Activated CD8-positive, alpha-beta T cell treated with anti-CD3 and anti-CD28 coated beads, Interleukin-2, amount 10 ng/mL, durations not matched to agents 7 days and 5 days (primary cell): ENCODE results near the gene TNPO2. TPM values are rescaled to one million over a fixed set of nuclear protein-coding genes. Genes with fewer than 3 reads are reported as not detected.

Experiments used
- ATAC-seq: fragments of 150-1000 bp; cut with Tn5 transposase; one replicate; pipeline ENCODE4 v1.10.0; 2021; ENCODE audit warnings: moderate library complexity
- CTCF ChIA-PET: fragments of 350-600 bp; sonication (Branson Sonifier 250); formaldehyde crosslinking; loops from one replicate; lab custom pipeline; 2021; ENCODE audit warnings: antibody characterized with exemption; lab: Charles Lee
- POLR2A ChIA-PET: fragments of 350-600 bp; sonication (Branson Sonifier 250); formaldehyde crosslinking; loops from one replicate; lab custom pipeline; 2021; ENCODE audit warnings: antibody characterized with exemption; lab: Charles Lee
- DNase-seq: peaks from one replicate; pipeline ENCODE4 v3.0.0-alpha.2; 2020
- H3K27ac Mint-ChIP-seq: one replicate; pipeline ENCODE4 v1.8.0; 2021; ENCODE audit warnings: mild to moderate bottlenecking, mixed read lengths
- H3K27me3 Mint-ChIP-seq: one replicate; pipeline ENCODE4 v1.8.0; 2021; ENCODE audit warnings: low read depth, mixed read lengths
- H3K36me3 Mint-ChIP-seq: one replicate; pipeline ENCODE4 v1.8.0; 2021; ENCODE audit warnings: low read depth, mixed read lengths
- H3K4me1 Mint-ChIP-seq: one replicate; pipeline ENCODE4 v1.8.0; 2021; ENCODE audit warnings: low read depth, mixed read lengths
- H3K4me3 Mint-ChIP-seq: one replicate; pipeline ENCODE4 v1.8.0; 2021; ENCODE audit warnings: mild to moderate bottlenecking, mixed read lengths
- H3K9me3 Mint-ChIP-seq: one replicate; pipeline ENCODE4 v1.8.0; 2022; ENCODE audit warnings: mixed read lengths; ENCODE audit not compliant: insufficient read depth
- total RNA-seq, 2 experiments: library from RNA; stranded (reverse); gene quantifications; one replicate each; pipeline ENCODE4 v1.2.3, GENCODE V29; 2021

TNPO2 gene
- total RNA-seq, 2 experiments from 2014 or later = 84.3 to 93.1 TPM

- Mint-ChIP-seq H3K27me3 (no peaks in the 10 kb centered on the region), H3K4me3 (no peak overlapping the region), H3K9me3 (no peaks in the 10 kb centered on the region), H3K36me3 (peaks cover 55% of the 10 kb centered on the region), H3K4me1 (peaks cover 28% of the 10 kb centered on the region), H3K27ac (peak overlapping the region; percentile 27)
- ATAC-seq (peak; percentile 56), DNase-seq (peak; percentile 92)
- ChIA-PET POLR2A (interaction anchor here (1.0 to 1.5 kb wide), 2 partner anchors 9 to 19 kb away, joined by 3 to 4 read pairs; no protein-coding TSS in a partner anchor), CTCF (interaction anchor here (0.7 to 2.7 kb wide), 13 partner anchors 17 to 171 kb away, joined by 3 to 10 read pairs (median 4); partner anchors contain the start of genes FBXW9 and TRIR)
These were observed 47.3 kb downstream of the TNPO2 start for GRCh38 chr19:12676384-12676792.

GRCh38 chr19:12675940-12676339 is 47.8 kb downstream of the TNPO2 start:
- Mint-ChIP-seq H3K36me3 (peaks cover 52% of the 10 kb centered on the region), H3K4me3 (no peak overlapping the region), H3K27me3 (no peaks in the 10 kb centered on the region), H3K27ac (no peak overlapping the region), H3K9me3 (no peaks in the 10 kb centered on the region), H3K4me1 (peaks cover 25% of the 10 kb centered on the region)
- CTCF ChIA-PET = interaction anchor here (0.7 to 2.7 kb wide), 9 partner anchors 17 to 172 kb away, joined by 3 to 10 read pairs (median 5); partner anchors contain the start of gene TRIR
- no peak for ATAC-seq
- POLR2A ChIA-PET = interaction anchor here (1.0 kb wide), 1 partner anchor 19 kb away, joined by 3 read pairs; no protein-coding TSS in a partner anchor
- DNase-seq = no peak

- no peak overlapping the region for H3K27ac Mint-ChIP-seq
- H3K4me3 Mint-ChIP-seq = no peak overlapping the region
- H3K27me3 Mint-ChIP-seq = no peaks in the 10 kb centered on the region
- no peaks in the 10 kb centered on the region for H3K9me3 Mint-ChIP-seq
- ChIA-PET CTCF (interaction anchor here (2.1 kb wide), 1 partner anchor 82 kb away, joined by 5 read pairs; no protein-coding TSS in a partner anchor), POLR2A (no interaction called here)
- peaks cover 29% of the 10 kb centered on the region for H3K4me1 Mint-ChIP-seq
- peaks cover 52% of the 10 kb centered on the region for H3K36me3 Mint-ChIP-seq
- ATAC-seq = no peak
- no peak for DNase-seq
These were observed 48.3 kb downstream of the TNPO2 start for GRCh38 chr19:12675399-12675798.

- Mint-ChIP-seq H3K4me3 (no peak overlapping the region), H3K27me3 (no peaks in the 10 kb centered on the region), H3K27ac (no peak overlapping the region), H3K9me3 (no peaks in the 10 kb centered on the region), H3K4me1 (peaks cover 34% of the 10 kb centered on the region), H3K36me3 (peaks cover 47% of the 10 kb centered on the region)
- no peak for DNase-seq
- ChIA-PET CTCF (interaction anchor here (1.2 to 2.3 kb wide), 10 partner anchors 9 to 177 kb away, joined by 3 to 13 read pairs (median 6); partner anchors contain the start of genes DHPS, FBXW9, ZNF490 and ZNF791), POLR2A (interaction anchor here (1.6 kb wide), 1 partner anchor 109 kb away, joined by 4 read pairs; no protein-coding TSS in a partner anchor)
- no peak for ATAC-seq
These were observed 51.0 kb downstream of the TNPO2 start for GRCh38 chr19:12672744-12673143.

GRCh38 chr19:12670159-12670928 is 53.4 kb downstream of the TNPO2 start:
- Mint-ChIP-seq H3K4me3 (peak overlapping the region; percentile 86), H3K27me3 (no peaks in the 10 kb centered on the region), H3K9me3 (no peaks in the 10 kb centered on the region), H3K27ac (peak overlapping the region; percentile 100), H3K36me3 (peaks cover 32% of the 10 kb centered on the region), H3K4me1 (peaks cover 38% of the 10 kb centered on the region)
- ChIA-PET POLR2A (interaction anchor here (0.6 to 1.9 kb wide), 5 partner anchors 10 to 204 kb away, joined by 3 to 14 read pairs (median 4); partner anchors contain the start of gene DHPS), CTCF (interaction anchor here (1.0 to 1.8 kb wide), 3 partner anchors 107 to 177 kb away, joined by 3 to 4 read pairs (median 3); no protein-coding TSS in a partner anchor)
- DNase-seq (no peak), ATAC-seq (no peak)

- peaks cover 46% of the 10 kb centered on the region for H3K4me1 Mint-ChIP-seq
- H3K27me3 Mint-ChIP-seq = no peaks in the 10 kb centered on the region
- POLR2A ChIA-PET = interaction anchor here (0.6 to 1.9 kb wide), 7 partner anchors 9 to 204 kb away, joined by 3 to 14 read pairs (median 4); partner anchors contain the start of genes DHPS and GET3
- DNase-seq (peak; percentile 82), ATAC-seq (peak; percentile 36)
- H3K36me3 Mint-ChIP-seq = peaks cover 36% of the 10 kb centered on the region
- peak overlapping the region; percentile 100 for H3K27ac Mint-ChIP-seq
- H3K9me3 Mint-ChIP-seq = no peaks in the 10 kb centered on the region
- peak overlapping the region; percentile 86 for H3K4me3 Mint-ChIP-seq
- CTCF ChIA-PET = interaction anchor here (0.7 to 1.8 kb wide), 7 partner anchors 9 to 578 kb away, joined by 3 to 6 read pairs (median 4); no protein-coding TSS in a partner anchor
These were observed 54.2 kb downstream of the TNPO2 start for GRCh38 chr19:12669270-12670158.

- ChIA-PET CTCF (interaction anchor here (0.7 to 1.8 kb wide), 5 partner anchors 9 to 578 kb away, joined by 3 to 6 read pairs (median 4); no protein-coding TSS in a partner anchor), POLR2A (interaction anchor here (0.6 to 1.9 kb wide), 6 partner anchors 9 to 506 kb away, joined by 3 to 14 read pairs (median 4); partner anchors contain the start of genes DHPS, GET3 and ZNF136)
- peak overlapping the region; percentile 86 for H3K4me3 Mint-ChIP-seq
- DNase-seq (peak; percentile 74), ATAC-seq (peak; percentile 24)
- peak overlapping the region; percentile 100 for H3K27ac Mint-ChIP-seq
- H3K9me3 Mint-ChIP-seq = no peaks in the 10 kb centered on the region
- no peaks in the 10 kb centered on the region for H3K27me3 Mint-ChIP-seq
- peaks cover 36% of the 10 kb centered on the region for H3K36me3 Mint-ChIP-seq
- H3K4me1 Mint-ChIP-seq = peaks cover 51% of the 10 kb centered on the region
These were observed 54.8 kb downstream of the TNPO2 start for GRCh38 chr19:12668932-12669269.

GRCh38 chr19:12668346-12668745 is 55.4 kb downstream of the TNPO2 start:
- Mint-ChIP-seq H3K36me3 (peaks cover 40% of the 10 kb centered on the region), H3K4me3 (peak overlapping the region; percentile 86), H3K27ac (peak overlapping the region; percentile 100), H3K9me3 (no peaks in the 10 kb centered on the region), H3K27me3 (no peaks in the 10 kb centered on the region), H3K4me1 (peaks cover 54% of the 10 kb centered on the region)
- POLR2A ChIA-PET = interaction anchor here (0.6 to 1.9 kb wide), 6 partner anchors 12 to 505 kb away, joined by 3 to 14 read pairs (median 4); partner anchors contain the start of genes DHPS, GET3 and ZNF136
- ATAC-seq (no peak), DNase-seq (no peak)
- CTCF ChIA-PET = interaction anchor here (1.1 to 1.8 kb wide), 2 partner anchors 105 to 577 kb away, joined by 4 read pairs; no protein-coding TSS in a partner anchor

- POLR2A ChIA-PET = interaction anchor here (0.6 kb wide), 1 partner anchor 67 kb away, joined by 3 read pairs; no protein-coding TSS in a partner anchor
- CTCF ChIA-PET = interaction anchor here (2.2 kb wide), 1 partner anchor 28 kb away, joined by 10 read pairs; no protein-coding TSS in a partner anchor
- Mint-ChIP-seq H3K4me3 (peak overlapping the region; percentile 86), H3K9me3 (no peaks in the 10 kb centered on the region), H3K27ac (peak overlapping the region; percentile 64), H3K27me3 (no peaks in the 10 kb centered on the region), H3K36me3 (peaks cover 45% of the 10 kb centered on the region), H3K4me1 (peaks cover 54% of the 10 kb centered on the region)
- DNase-seq = no peak
- no peak for ATAC-seq
These were observed 55.9 kb downstream of the TNPO2 start for GRCh38 chr19:12667731-12668302.

- ChIA-PET POLR2A (interaction anchor here (0.6 to 1.0 kb wide), 4 partner anchors 26 to 271 kb away, joined by 3 read pairs; no protein-coding TSS in a partner anchor), CTCF (interaction anchor here (0.6 to 2.2 kb wide), 4 partner anchors 22 to 103 kb away, joined by 3 to 10 read pairs (median 6); no protein-coding TSS in a partner anchor)
- Mint-ChIP-seq H3K4me1 (peaks cover 51% of the 10 kb centered on the region), H3K36me3 (peaks cover 40% of the 10 kb centered on the region), H3K27ac (peak within 1 kb of the TSS; percentile 78), H3K4me3 (peak within 1 kb of the TSS; percentile 86), H3K27me3 (no peaks in the 10 kb centered on the region), H3K9me3 (no peaks in the 10 kb centered on the region)
- ATAC-seq (peak; percentile 78), DNase-seq (peak; percentile 79)
These were observed 57.3 kb downstream of the TNPO2 start, which contains the start of the genes MAN2B1 and WDR83 for GRCh38 chr19:12666265-12667048. MAN2B1 (minus strand) TSS chr19:12666742; CDS start chr19:12666701, 41 bp downstream. WDR83 (plus strand) TSS chr19:12666807; CDS start chr19:12669791, 2,984 bp downstream.
